Measurements from ENCODE around the gene TRIM65. TPM values are rescaled to one million over a fixed set of nuclear protein-coding genes. Genes with fewer than 3 reads are reported as not detected.

The TRIM65 gene
- total and polyA plus RNA-seq, 3 donors from 2014 or later = 8.6 to 25.5 (median 23.4) TPM

DNA sequence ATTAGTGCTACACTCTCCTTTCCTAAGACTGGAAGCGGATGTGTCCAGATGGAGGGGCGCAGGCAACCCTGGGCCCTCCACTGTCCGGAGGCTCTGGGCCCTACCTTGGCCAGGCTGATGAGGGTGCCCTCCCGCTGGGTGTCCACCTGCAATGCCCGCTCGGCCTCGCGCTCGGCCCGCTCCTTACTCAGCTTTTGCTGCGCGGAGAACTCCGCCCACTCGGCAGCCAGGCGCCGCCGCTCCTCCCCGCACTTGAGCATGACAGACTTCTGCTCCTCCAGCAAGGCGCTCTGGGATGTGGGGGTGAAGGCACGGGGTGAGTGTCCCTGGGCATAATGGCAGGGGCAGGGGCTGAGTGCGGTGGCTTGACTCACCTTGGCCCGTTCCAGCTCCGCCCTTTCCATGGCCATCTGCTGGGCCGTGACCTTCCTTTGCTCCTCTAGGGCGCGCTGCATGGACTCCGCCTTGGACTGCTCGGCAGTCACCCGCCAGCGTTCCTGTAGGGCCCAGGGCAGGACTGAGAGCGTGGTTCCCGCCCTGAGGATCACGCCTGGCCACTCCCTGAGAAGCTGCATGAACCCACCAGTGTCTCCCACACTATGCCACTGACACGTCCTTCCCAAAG lies 18.0 kb upstream of the TRIM65 start:
- H3K36me3 ChIP-seq (ENCODE audit: low read depth, missing control alignments) = no peaks in the 10 kb centered on the region
- no peak overlapping the region for H3K27ac ChIP-seq
- no peak overlapping the region for H3K4me3 ChIP-seq
- TF ChIP-seq, protein P1, sequence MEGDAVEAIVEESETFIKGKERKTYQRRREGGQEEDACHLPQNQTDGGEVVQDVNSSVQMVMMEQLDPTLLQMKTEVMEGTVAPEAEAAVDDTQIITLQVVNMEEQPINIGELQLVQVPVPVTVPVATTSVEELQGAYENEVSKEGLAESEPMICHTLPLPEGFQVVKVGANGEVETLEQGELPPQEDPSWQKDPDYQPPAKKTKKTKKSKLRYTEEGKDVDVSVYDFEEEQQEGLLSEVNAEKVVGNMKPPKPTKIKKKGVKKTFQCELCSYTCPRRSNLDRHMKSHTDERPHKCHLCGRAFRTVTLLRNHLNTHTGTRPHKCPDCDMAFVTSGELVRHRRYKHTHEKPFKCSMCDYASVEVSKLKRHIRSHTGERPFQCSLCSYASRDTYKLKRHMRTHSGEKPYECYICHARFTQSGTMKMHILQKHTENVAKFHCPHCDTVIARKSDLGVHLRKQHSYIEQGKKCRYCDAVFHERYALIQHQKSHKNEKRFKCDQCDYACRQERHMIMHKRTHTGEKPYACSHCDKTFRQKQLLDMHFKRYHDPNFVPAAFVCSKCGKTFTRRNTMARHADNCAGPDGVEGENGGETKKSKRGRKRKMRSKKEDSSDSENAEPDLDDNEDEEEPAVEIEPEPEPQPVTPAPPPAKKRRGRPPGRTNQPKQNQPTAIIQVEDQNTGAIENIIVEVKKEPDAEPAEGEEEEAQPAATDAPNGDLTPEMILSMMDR (IDR thresholded peaks at IDR 0.05) = no peak
- TF ChIP-seq POLR2A (IDR thresholded peaks at IDR 0.05) = no peak
- 48 to 69% methylated on average over 21 to 34 of the region's 34 CpGs for WGBS, 2 donors
- DNase-seq = no peak
- H3K27me3 ChIP-seq = no peaks in the 10 kb centered on the region
- H3K4me1 ChIP-seq = peaks cover 12% of the 10 kb centered on the region
- H3K9me3 ChIP-seq = no peaks in the 10 kb centered on the region
- intact Hi-C loops (cut with DNase I; ENCODE audit: low total_unique reads) = no loop called here

DNA sequence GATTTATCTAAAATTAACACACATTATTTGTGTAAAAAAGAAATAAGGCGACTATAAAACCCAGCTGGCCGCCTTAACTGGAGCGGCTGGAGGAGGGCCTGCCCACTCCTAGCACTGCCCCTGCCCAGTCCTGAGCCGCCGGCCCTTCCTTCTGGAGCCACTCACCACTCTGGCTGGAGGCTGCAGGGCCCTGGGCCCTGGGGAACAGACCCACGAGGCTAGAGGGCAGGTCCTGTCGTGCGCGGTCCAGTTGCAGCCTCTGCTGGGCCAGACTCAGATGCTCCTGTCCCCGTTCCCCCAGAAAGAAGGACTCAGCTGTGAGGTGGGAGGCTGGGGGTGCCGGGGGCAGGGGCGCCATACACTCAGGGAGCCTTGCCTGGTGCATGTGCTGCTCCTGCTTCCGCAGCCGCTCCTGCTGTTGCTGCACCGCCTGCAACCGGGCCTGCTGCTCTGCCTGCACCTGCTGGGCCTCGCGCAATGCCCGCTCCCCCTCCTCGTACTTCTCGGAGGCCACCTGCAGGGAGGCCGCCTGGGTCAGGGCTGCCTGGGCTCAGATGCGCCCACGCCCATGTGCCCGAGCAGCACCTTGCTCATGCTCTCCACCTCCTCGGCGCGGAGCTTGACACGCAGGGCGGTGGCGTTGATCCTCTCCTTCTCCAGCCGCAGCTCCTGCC lies 16.9 kb upstream of the TRIM65 start:
- H3K27ac ChIP-seq = no peak overlapping the region
- H3K4me1 ChIP-seq = peaks cover 19% of the 10 kb centered on the region
- WGBS, 2 donors = 72 to 77% methylated on average over 13 to 31 of the region's 32 CpGs

GRCh38 chr17:75910699-75911098 lies 13.9 kb upstream of the TRIM65 start:
- intact Hi-C loops (cut with DNase I; ENCODE audit: low total_unique reads) = no loop called here
- no peak for TF ChIP-seq POLR2A (IDR thresholded peaks at IDR 0.05)
- TF ChIP-seq, protein P1 (IDR thresholded peaks at IDR 0.05) = no peak
- H3K4me3 ChIP-seq = no peak overlapping the region
- WGBS, 2 donors = 77 to 86% methylated on average over 6 of the region's 6 CpGs
- no peak overlapping the region for H3K27ac ChIP-seq
- H3K9me3 ChIP-seq = no peaks in the 10 kb centered on the region
- H3K27me3 ChIP-seq = no peaks in the 10 kb centered on the region
- no peak for DNase-seq
- H3K4me1 ChIP-seq = peaks cover 19% of the 10 kb centered on the region
- no peaks in the 10 kb centered on the region for H3K36me3 ChIP-seq (ENCODE audit: low read depth, missing control alignments)

More for the DNA sequence above, 16.9 kb upstream of the TRIM65 start:
- H3K36me3 ChIP-seq (ENCODE audit: low read depth, missing control alignments) = no peaks in the 10 kb centered on the region
- intact Hi-C loops (cut with DNase I; ENCODE audit: low total_unique reads) = no loop called here
- no peak for DNase-seq
- H3K27me3 ChIP-seq = no peaks in the 10 kb centered on the region
- no peaks in the 10 kb centered on the region for H3K9me3 ChIP-seq
- no peak for TF ChIP-seq POLR2A (IDR thresholded peaks at IDR 0.05)
- TF ChIP-seq, protein P1 (IDR thresholded peaks at IDR 0.05) = no peak
- H3K4me3 ChIP-seq = no peak overlapping the region

GRCh38 chr17:75909812-75910274 lies 13.1 kb upstream of the TRIM65 start:
- DNase-seq = peak; percentile 85
- Histone ChIP-seq H3K36me3 (ENCODE audit: low read depth, missing control alignments) (no peaks in the 10 kb centered on the region), H3K27ac (peak overlapping the region; percentile 22 to 57), H3K4me1 (peaks cover 19% of the 10 kb centered on the region), H3K27me3 (no peaks in the 10 kb centered on the region), H3K9me3 (no peaks in the 10 kb centered on the region), H3K4me3 (no peak overlapping the region)
- TF ChIP-seq POLR2A (IDR thresholded peaks at IDR 0.05) = no peak
- TF ChIP-seq, protein P1 (IDR thresholded peaks at IDR 0.05) = no peak
- intact Hi-C loops (cut with DNase I; ENCODE audit: low total_unique reads) = no loop called here
- 39 to 53% methylated on average over 11 of the region's 11 CpGs for WGBS, 2 donors
